Endothelial cell of umbilical vein (primary cell): ENCODE results near the gene MTMR3. TPM values are rescaled to one million over a fixed set of nuclear protein-coding genes. Genes with fewer than 3 reads are reported as not detected.
"Not testable (repeated sequence)": the region's sequence is repeated elsewhere in the genome, so short reads cannot be mapped to it uniquely, and the experiment has no call there.

Experiments used
- BruUV-seq: library from RNA; stranded (reverse); fragments of 400-500 nt; replicated peaks from 2 replicates; lab custom pipeline; 2021; lab: Mats Ljungman, UMichigan
- CTCF ChIA-PET: fragments of 300-600, 350-600 bp; sonication (Branson Sonifier 250); formaldehyde crosslinking; loops from one replicate; lab custom pipeline; 2021; ENCODE audit warnings: antibody characterized with exemption, inconsistent platforms; lab: Charles Lee
- POLR2A ChIA-PET: fragments of 300-600, 350-600 bp; sonication (Branson Sonifier 250); formaldehyde crosslinking; loops from one replicate; lab custom pipeline; 2021; ENCODE audit warnings: antibody characterized with exemption, inconsistent platforms; lab: Charles Lee
- DNase-seq: peaks from one replicate; pipeline ENCODE4 v3.0.0-alpha.2; 2011; ENCODE audit warnings: low read depth, low spot score
- FAIRE-seq: peaks from 2 replicates; lab custom pipeline; 2011; peaks lifted over from hg19 to GRCh38; lab: Jason Lieb, UNC
- H2AFZ ChIP-seq: 2 replicates; pipeline ENCODE4 v1.6.0; 2012; ENCODE audit warnings: low read depth, low read length, control low read depth, inconsistent platforms
- H3K27ac ChIP-seq: 2 replicates; pipeline ENCODE4 v1.5.1; 2011; ENCODE audit warnings: low read depth, mild to moderate bottlenecking, control low read depth, low read length, moderate library complexity; ENCODE audit not compliant: insufficient read depth
- H3K27me3 ChIP-seq, 2 experiments: 2 replicates each; pipeline versions ENCODE4 v1.6.0 to v1.6.1; 2011; ENCODE audit warnings: low read length in 2 of 2, mixed read lengths in 1 of 2; ENCODE audit not compliant: control insufficient read depth in 2 of 2, insufficient read depth in 2 of 2
- H3K36me3 ChIP-seq, 2 experiments: 2 replicates in 1 of 2; 3 replicates in 1 of 2; pipeline ENCODE4 v1.5.1; 2011; ENCODE audit warnings: low read length in 2 of 2, mild to moderate bottlenecking in 1 of 2, moderate library complexity in 1 of 2; ENCODE audit not compliant: control insufficient read depth in 2 of 2, insufficient read depth in 2 of 2; ENCODE audit errors: extremely low read depth in 1 of 2
- H3K4me1 ChIP-seq: 3 replicates; pipeline ENCODE4 v1.5.1; 2011; ENCODE audit warnings: mild to moderate bottlenecking, low read length; ENCODE audit not compliant: control insufficient read depth, insufficient read depth; ENCODE audit errors: extremely low read depth
- H3K4me2 ChIP-seq: 2 replicates; pipeline ENCODE4 v1.6.1; 2011; ENCODE audit warnings: low read length, control low read depth, mixed read lengths; ENCODE audit not compliant: insufficient read depth
- H3K4me3 ChIP-seq, 3 experiments: fragments of 200-600 bp in 1 of 3; sonication (generic), shearing (Covaris generic) in 1 of 3; replicated peaks in 1 of 3; 2 replicates each; pipeline ENCODE4 v1.5.1; 2011 to 2016; ENCODE audit warnings: control low read depth in 3 of 3, low read length in 3 of 3, mild to moderate bottlenecking in 2 of 3, inconsistent platforms in 1 of 3, low read depth in 1 of 3, moderate library complexity in 1 of 3; ENCODE audit not compliant: insufficient read depth in 1 of 3
- H3K79me2 ChIP-seq: 2 replicates; pipeline ENCODE4 v1.6.0; 2012; ENCODE audit warnings: low read length, inconsistent platforms; ENCODE audit not compliant: control insufficient read depth, insufficient read depth
- H3K9ac ChIP-seq: replicated peaks from 2 replicates; pipeline ENCODE3; 2011; ENCODE audit warnings: low read length, control low read depth; ENCODE audit not compliant: insufficient read depth; ENCODE audit errors: extremely low read depth
- H3K9me1 ChIP-seq: replicated peaks from 3 replicates; pipeline ENCODE4 v1.6.0; 2011; ENCODE audit warnings: mild to moderate bottlenecking, low read length; ENCODE audit not compliant: control insufficient read depth, insufficient read depth; ENCODE audit errors: extremely low read depth
- H3K9me3 ChIP-seq: replicated peaks from 2 replicates; pipeline ENCODE4 v1.5.1; 2012; ENCODE audit warnings: low read length, inconsistent platforms; ENCODE audit not compliant: control insufficient read depth, insufficient read depth
- H4K20me1 ChIP-seq: replicated peaks from 2 replicates; pipeline ENCODE3; 2011; ENCODE audit warnings: mild to moderate bottlenecking, low read length; ENCODE audit not compliant: control insufficient read depth, insufficient read depth; ENCODE audit errors: extremely low read depth
- EZH2 ChIP-seq: IDR thresholded peaks from 2 replicates; pipeline ENCODE4 v1.6.1; 2012; ENCODE audit warnings: borderline replicate concordance, low read depth, mild to moderate bottlenecking, moderate library complexity, low read length, inconsistent platforms; ENCODE audit not compliant: severe bottlenecking
- FOS ChIP-seq: IDR thresholded peaks from 2 replicates; pipeline ENCODE4 v1.6.1; 2011; ENCODE audit warnings: mild to moderate bottlenecking, low read length, moderate library complexity, borderline replicate concordance; ENCODE audit not compliant: insufficient read depth
- GATA2 ChIP-seq: IDR thresholded peaks from 2 replicates; pipeline ENCODE4 v1.7.0; 2011; ENCODE audit warnings: low read depth, mild to moderate bottlenecking, moderate library complexity, mixed read lengths, low read length; ENCODE audit not compliant: insufficient read length, insufficient read depth
- JUN ChIP-seq: IDR thresholded peaks from 2 replicates; pipeline ENCODE4 v1.6.1; 2011; ENCODE audit warnings: borderline replicate concordance, low read depth; ENCODE audit not compliant: insufficient read length, insufficient read depth
- MYC ChIP-seq: IDR thresholded peaks from one replicate; pipeline ENCODE4 v1.6.1; 2011; ENCODE audit warnings: mild to moderate bottlenecking, low read depth, low read length
- POLR2A ChIP-seq: IDR thresholded peaks from 2 replicates; pipeline ENCODE4 v1.6.1; 2012; ENCODE audit warnings: low read depth, mild to moderate bottlenecking, control low read depth, low read length
- POLR2AphosphoS5 ChIP-seq: IDR thresholded peaks from 2 replicates; pipeline ENCODE4 v1.6.1; 2012; ENCODE audit warnings: low read depth, mild to moderate bottlenecking, control low read depth, low read length, moderate library complexity; ENCODE audit not compliant: insufficient read depth
- dilution Hi-C: fragments of 300-500 bp; cut with MboI; formaldehyde crosslinking; loops from one replicate; pipeline ENCODE4 v1.15.0; 2019; ENCODE audit warnings: low sequenced_read_pairs; ENCODE audit not compliant: extremely low pct_ligation_motif_present
- intact Hi-C: fragments of 100-400 bp; cut with micrococcal nuclease; formaldehyde crosslinking; loops from one replicate; pipeline ENCODE4 v1.10.0; 2022
- polyA plus RNA-seq, 4 experiments: library from polyadenylated mRNA; depleted of rRNA in 3 of 4; stranded (reverse) in 3 of 4; unstranded in 1 of 4; fragments of >200 nt; gene quantifications; 2 replicates each; pipeline versions ENCODE4 v1.2.1 to v1.2.3, GENCODE V29; 2011 to 2012; ENCODE audit warnings: missing spikeins in 1 of 4
- total RNA-seq: library from RNA; stranded (reverse); gene quantifications from 2 replicates; pipeline ENCODE4 v1.2.3, GENCODE V29; 2021
- TF ChIP-seq, protein P1 (sequence below): IDR thresholded peaks from 2 replicates; pipeline ENCODE4 v1.6.1; 2011; ENCODE audit not compliant: insufficient read depth, insufficient read length
- TF ChIP-seq, protein P2 (sequence below), 2 donors: IDR thresholded peaks; 1 replicate in 1 of 2; 2 replicates in 1 of 2; pipeline ENCODE4 v1.5.1; 2011; ENCODE audit warnings: low read length in 2 of 2, mild to moderate bottlenecking in 2 of 2, moderate library complexity in 2 of 2, control low read depth in 1 of 2, inconsistent platforms in 1 of 2, low read depth in 1 of 2; ENCODE audit not compliant: insufficient read depth in 1 of 2; ENCODE audit errors: extremely low read depth in 1 of 2

MTMR3 gene
- total and polyA plus RNA-seq, 2 donors (not counting 3 experiments of a cell fraction or from before 2014, with no cell fraction given): 30.1 to 36.5 TPM

DNA sequence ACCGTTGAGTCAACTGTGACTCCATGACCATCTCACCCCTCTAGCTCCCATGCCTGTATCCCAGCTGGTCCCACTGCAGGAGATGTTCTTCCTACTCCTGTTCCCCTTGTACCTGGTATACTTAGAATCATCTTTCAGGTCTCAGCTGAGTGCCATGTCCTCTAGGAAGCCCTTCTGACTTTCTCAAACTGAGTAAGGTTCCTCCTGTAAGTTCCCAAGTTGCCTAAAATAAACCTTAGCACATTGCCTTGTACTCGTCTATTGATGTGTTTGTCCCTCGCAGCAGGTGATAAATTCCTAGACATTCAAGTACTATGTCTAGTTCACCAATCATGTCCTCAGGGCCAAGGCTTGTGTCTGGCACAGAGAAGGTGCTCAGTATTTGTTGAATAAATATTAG is 26.5 kb upstream of the MTMR3 start:
- Histone ChIP-seq H3K79me2 (no peaks in the 10 kb centered on the region), H3K4me1 (no peaks in the 10 kb centered on the region), H3K9ac (no peak overlapping the region), H2AFZ (no peak overlapping the region), H3K4me3 (no peak overlapping the region), H3K27me3 (peaks cover 0 to 9% of the 10 kb centered on the region in 2 experiments), H3K9me3 (no peaks in the 10 kb centered on the region), H3K36me3 (no peaks in the 10 kb centered on the region), H3K9me1 (no peaks in the 10 kb centered on the region), H3K27ac (no peak overlapping the region), H3K4me2 (no peak overlapping the region), H4K20me1 (no peaks in the 10 kb centered on the region)
- BruUV-seq: no TSS peak
- DNase-seq (no peak), FAIRE-seq (no peak)
- TF ChIP-seq POLR2A: no peak
- no peak for TF ChIP-seq POLR2AphosphoS5
- no peak for TF ChIP-seq FOS
- TF ChIP-seq JUN: no peak
- TF ChIP-seq, protein P1, sequence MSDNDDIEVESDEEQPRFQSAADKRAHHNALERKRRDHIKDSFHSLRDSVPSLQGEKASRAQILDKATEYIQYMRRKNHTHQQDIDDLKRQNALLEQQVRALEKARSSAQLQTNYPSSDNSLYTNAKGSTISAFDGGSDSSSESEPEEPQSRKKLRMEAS: no peak
- TF ChIP-seq GATA2: no peak
- TF ChIP-seq, protein P2, sequence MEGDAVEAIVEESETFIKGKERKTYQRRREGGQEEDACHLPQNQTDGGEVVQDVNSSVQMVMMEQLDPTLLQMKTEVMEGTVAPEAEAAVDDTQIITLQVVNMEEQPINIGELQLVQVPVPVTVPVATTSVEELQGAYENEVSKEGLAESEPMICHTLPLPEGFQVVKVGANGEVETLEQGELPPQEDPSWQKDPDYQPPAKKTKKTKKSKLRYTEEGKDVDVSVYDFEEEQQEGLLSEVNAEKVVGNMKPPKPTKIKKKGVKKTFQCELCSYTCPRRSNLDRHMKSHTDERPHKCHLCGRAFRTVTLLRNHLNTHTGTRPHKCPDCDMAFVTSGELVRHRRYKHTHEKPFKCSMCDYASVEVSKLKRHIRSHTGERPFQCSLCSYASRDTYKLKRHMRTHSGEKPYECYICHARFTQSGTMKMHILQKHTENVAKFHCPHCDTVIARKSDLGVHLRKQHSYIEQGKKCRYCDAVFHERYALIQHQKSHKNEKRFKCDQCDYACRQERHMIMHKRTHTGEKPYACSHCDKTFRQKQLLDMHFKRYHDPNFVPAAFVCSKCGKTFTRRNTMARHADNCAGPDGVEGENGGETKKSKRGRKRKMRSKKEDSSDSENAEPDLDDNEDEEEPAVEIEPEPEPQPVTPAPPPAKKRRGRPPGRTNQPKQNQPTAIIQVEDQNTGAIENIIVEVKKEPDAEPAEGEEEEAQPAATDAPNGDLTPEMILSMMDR (IDR thresholded peaks at IDR 0.05; ENCODE audit: extremely low read depth in 1 of 2, insufficient read depth in 1 of 2, low read depth in 1 of 2, low read length in 2 of 2): no peak
- no peak for TF ChIP-seq MYC
- TF ChIP-seq EZH2: no peak
- intact Hi-C loops (no loop called here), dilution Hi-C loops (no loop called here)
- ChIA-PET POLR2A (no interaction called here), CTCF (interaction anchor here (0.8 to 1.0 kb wide), 3 partner anchors 9 to 232 kb away, joined by 3 read pairs; no protein-coding TSS in a partner anchor)

DNA sequence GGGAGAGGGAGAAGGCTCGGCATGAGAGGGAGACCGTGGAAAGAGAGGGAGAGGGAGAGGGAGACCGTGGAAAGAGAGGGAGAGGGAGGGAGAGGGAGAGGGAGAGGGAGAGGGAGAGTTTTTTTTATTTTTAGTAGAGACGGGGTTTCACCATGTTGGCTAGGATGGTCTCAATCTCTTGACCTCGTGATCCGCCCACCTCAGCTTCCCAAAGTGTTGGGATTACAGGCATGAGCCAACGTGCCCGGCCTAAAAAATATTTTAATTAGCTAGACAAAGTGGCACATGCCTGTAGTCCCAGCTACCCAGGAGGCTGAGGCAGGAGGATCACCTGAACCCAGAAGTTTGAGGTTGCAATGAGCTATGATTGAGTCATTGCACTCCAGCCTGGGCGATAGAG is 23.9 kb upstream of the MTMR3 start:
- H3K27ac ChIP-seq, H2AFZ ChIP-seq, BruUV-seq, H3K9ac ChIP-seq, H3K9me1 ChIP-seq, FAIRE-seq, H3K4me3 ChIP-seq, DNase-seq, H3K4me2 ChIP-seq, intact Hi-C loops, H3K27me3 ChIP-seq, H3K9me3 ChIP-seq, H3K4me1 ChIP-seq, H4K20me1 ChIP-seq, dilution Hi-C loops, H3K36me3 ChIP-seq, H3K79me2 ChIP-seq, POLR2A ChIA-PET: not testable (repeated sequence)
- CTCF ChIA-PET: interaction anchor here (0.7 to 1.3 kb wide), 2 partner anchors 11 to 146 kb away, joined by 3 read pairs; no protein-coding TSS in a partner anchor
